Measurements from ENCODE around the gene CLDND2.

CLDND2 gene

DNA sequence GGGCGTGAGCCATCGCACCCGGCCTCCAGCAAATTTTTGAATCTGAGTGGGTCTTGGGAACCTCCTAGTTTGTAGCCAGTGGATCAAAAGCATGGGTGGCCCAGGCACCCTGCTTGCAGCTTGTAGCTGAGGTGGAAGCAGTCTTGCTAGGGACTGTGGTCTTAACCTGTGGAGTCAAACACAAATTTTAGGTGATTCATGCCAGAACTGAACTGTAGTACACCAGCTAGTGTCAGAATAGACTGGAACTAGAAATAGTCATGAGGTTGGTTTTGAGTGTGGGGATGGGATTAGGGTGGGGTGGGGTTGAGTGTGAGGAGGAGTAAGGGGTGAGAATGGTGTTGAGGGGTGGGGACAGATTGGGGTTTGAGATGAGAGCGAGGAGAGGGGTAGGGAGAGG, 13.2 kb upstream of the CLDND2 start:
- H3K27ac ChIP-seq (ENCODE audit: low read depth, low read length) = no peak overlapping the region
- H3K9ac ChIP-seq (ENCODE audit: low read depth in 1 of 2, low read length in 2 of 2) = no peak overlapping the region
- H3K36me3 ChIP-seq (ENCODE audit: control insufficient read depth in 1 of 2, insufficient read depth in 2 of 2, low read length in 2 of 2) = no peaks in the 10 kb centered on the region
- H3K27me3 ChIP-seq (ENCODE audit: control insufficient read depth in 1 of 2, insufficient read depth in 2 of 2, low read length in 2 of 2) = no peaks in the 10 kb centered on the region
- H3K4me3 ChIP-seq (ENCODE audit: low read depth in 1 of 2, low read length in 2 of 2) = no peak overlapping the region
- H3K9me3 ChIP-seq (ENCODE audit: control insufficient read depth in 1 of 2, low read length in 2 of 2) = peaks cover 0 to 5% of the 10 kb centered on the region in 2 donors
- H3K4me1 ChIP-seq (ENCODE audit: control insufficient read depth in 1 of 2, insufficient read depth in 2 of 2, low read length in 2 of 2) = no peaks in the 10 kb centered on the region

DNA sequence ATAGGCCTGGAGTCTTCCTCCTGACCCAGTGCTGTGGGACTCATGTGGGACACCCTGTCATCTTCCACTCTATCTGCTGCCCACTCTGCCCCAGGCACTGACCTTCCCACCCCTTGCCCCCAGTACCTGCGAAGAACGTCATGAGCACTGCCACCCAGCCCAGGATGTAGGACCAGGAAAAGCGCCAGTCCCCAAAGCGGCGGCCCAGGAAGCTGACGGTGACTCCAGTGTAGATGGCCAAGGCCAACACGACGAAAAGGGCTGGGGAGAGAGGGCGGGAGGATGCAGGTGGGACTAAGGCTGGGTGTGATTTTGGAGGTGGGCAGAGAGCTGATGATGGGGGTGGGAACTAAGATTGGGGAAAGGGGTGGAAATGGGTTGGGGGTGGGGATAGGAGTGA, 11.6 kb upstream of the CLDND2 start:
- no peak overlapping the region for H3K4me3 ChIP-seq (ENCODE audit: low read depth in 1 of 2, low read length in 2 of 2)
- H3K9me3 ChIP-seq (ENCODE audit: control insufficient read depth in 1 of 2, low read length in 2 of 2) = peaks cover 0 to 5% of the 10 kb centered on the region in 2 donors
- no peak overlapping the region for H3K9ac ChIP-seq (ENCODE audit: low read depth in 1 of 2, low read length in 2 of 2)
- no peaks in the 10 kb centered on the region for H3K36me3 ChIP-seq (ENCODE audit: control insufficient read depth in 1 of 2, insufficient read depth in 2 of 2, low read length in 2 of 2)
- H3K4me1 ChIP-seq (ENCODE audit: control insufficient read depth in 1 of 2, insufficient read depth in 2 of 2, low read length in 2 of 2) = no peaks in the 10 kb centered on the region
- H3K27ac ChIP-seq (ENCODE audit: low read depth, low read length) = no peak overlapping the region
- H3K27me3 ChIP-seq (ENCODE audit: control insufficient read depth in 1 of 2, insufficient read depth in 2 of 2, low read length in 2 of 2) = no peaks in the 10 kb centered on the region

- H3K9ac ChIP-seq (ENCODE audit: low read depth in 1 of 2, low read length in 2 of 2) = no peak overlapping the region
- H3K36me3 ChIP-seq (ENCODE audit: control insufficient read depth in 1 of 2, insufficient read depth in 2 of 2, low read length in 2 of 2) = no peaks in the 10 kb centered on the region
- no peaks in the 10 kb centered on the region for H3K27me3 ChIP-seq (ENCODE audit: control insufficient read depth in 1 of 2, insufficient read depth in 2 of 2, low read length in 2 of 2)
Measured at GRCh38 chr19:51377422-51377821, 8.6 kb upstream of the CLDND2 start.

DNA sequence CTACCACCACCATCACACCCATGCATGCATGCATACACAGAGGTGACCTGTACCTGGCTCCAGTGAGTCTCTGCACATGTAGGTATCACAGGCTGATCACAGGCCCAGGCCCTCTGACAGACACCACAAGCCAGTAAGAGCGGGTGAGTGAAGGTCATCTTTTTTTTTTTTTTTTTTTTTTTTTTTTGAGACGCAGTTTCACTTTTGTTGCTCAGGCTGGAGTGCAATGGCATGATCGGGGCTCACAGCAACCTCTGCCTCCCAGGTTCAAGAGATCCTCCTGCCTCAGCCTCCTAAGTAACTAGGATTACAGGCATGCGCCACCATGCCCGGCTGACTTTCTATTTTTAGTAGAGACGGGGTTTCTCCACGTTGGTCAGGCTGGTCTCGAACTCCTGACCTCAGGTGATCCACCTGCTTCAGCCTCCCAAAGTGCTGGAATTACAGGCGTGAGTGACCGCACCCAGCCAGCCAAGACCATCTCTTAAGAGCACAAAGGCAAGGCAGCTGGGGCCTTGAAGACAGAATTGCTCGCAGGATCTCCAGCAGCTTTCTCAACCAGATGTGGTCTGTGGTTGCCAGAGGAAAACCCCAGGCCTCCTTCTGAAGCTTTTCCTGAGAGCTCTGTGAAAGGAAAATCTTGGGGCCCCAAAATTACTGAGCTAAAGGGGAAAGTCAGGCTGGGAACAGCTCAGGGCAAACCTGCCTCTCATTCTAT, 6.9 kb upstream of the CLDND2 start:
- Histone ChIP-seq H3K27ac (ENCODE audit: low read depth, low read length) (no peak overlapping the region), H3K9ac (ENCODE audit: low read depth in 1 of 2, low read length in 2 of 2) (no peak overlapping the region), H3K4me1 (ENCODE audit: control insufficient read depth in 1 of 2, insufficient read depth in 2 of 2, low read length in 2 of 2) (no peaks in the 10 kb centered on the region), H3K36me3 (ENCODE audit: control insufficient read depth in 1 of 2, insufficient read depth in 2 of 2, low read length in 2 of 2) (no peaks in the 10 kb centered on the region), H3K27me3 (ENCODE audit: control insufficient read depth in 1 of 2, insufficient read depth in 2 of 2, low read length in 2 of 2) (no peaks in the 10 kb centered on the region), H3K9me3 (ENCODE audit: control insufficient read depth in 1 of 2, low read length in 2 of 2) (no peaks in the 10 kb centered on the region), H3K4me3 (ENCODE audit: low read depth in 1 of 2, low read length in 2 of 2) (no peak overlapping the region)

More at GRCh38 chr19:51377422-51377821, 8.6 kb upstream of the CLDND2 start:
- Histone ChIP-seq H3K27ac (ENCODE audit: low read depth, low read length) (no peak overlapping the region), H3K4me3 (ENCODE audit: low read depth in 1 of 2, low read length in 2 of 2) (no peak overlapping the region), H3K9me3 (ENCODE audit: control insufficient read depth in 1 of 2, low read length in 2 of 2) (peaks cover 0 to 5% of the 10 kb centered on the region in 2 donors), H3K4me1 (ENCODE audit: control insufficient read depth in 1 of 2, insufficient read depth in 2 of 2, low read length in 2 of 2) (no peaks in the 10 kb centered on the region)

DNA sequence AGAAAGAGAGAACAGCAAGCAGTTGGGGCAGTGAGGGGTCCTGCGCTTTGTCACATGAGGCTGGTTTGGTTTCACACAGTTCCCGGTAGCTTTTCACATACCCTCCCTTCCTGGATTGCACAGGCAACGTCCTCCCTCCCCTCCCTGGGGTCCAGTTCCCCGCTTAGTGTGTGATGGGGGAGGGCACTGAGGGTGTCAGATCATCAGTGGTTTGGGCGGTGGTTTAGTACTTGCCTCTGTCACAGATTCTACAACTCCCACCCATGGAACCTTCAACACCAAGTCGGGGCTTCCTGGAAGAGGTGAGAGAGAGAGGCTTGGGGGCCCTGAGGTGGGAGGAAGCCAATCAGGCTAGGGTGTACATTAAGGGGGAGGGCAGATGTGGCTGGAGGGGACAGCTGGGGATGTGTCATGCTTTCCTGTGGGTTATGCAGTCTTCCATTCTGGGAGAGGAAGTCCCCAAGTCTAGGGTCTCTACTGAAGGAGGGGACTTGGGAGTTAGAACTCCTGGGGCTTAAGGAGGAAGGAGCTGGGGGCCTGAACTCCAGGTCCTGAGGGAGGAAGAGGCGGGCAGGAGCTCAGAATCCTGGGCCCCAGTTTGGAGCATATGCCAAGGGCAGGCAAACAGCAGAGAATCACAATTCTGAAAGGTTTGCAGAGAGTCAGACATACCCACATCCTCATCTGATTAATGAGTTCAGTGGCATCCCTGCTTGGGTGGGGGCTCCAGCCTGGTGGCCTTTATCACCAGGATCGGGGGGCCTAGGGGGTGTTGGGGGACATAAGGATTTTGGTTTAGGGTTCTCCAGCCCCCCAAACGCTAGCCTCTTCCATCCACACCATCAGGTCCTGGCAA, 4.1 kb upstream of the CLDND2 start, which contains the start of gene NKG7:
NKG7 (minus strand) TSS at position 6 of the 856 bp plus-strand sequence. CDS start 119 bp downstream, outside the sequence.
- Histone ChIP-seq H3K27me3 (ENCODE audit: control insufficient read depth in 1 of 2, insufficient read depth in 2 of 2, low read length in 2 of 2) (no peaks in the 10 kb centered on the region), H3K27ac (ENCODE audit: low read depth, low read length) (no peak within 1 kb of the TSS), H3K9ac (ENCODE audit: low read depth in 1 of 2, low read length in 2 of 2) (peak within 1 kb of the TSS in 1 of 2 donors; percentile 18), H3K36me3 (ENCODE audit: control insufficient read depth in 1 of 2, insufficient read depth in 2 of 2, low read length in 2 of 2) (no peaks in the 10 kb centered on the region), H3K4me1 (ENCODE audit: control insufficient read depth in 1 of 2, insufficient read depth in 2 of 2, low read length in 2 of 2) (peaks cover 0 to 7% of the 10 kb centered on the region in 2 donors), H3K9me3 (ENCODE audit: control insufficient read depth in 1 of 2, low read length in 2 of 2) (no peaks in the 10 kb centered on the region), H3K4me3 (ENCODE audit: low read depth in 1 of 2, low read length in 2 of 2) (peak within 1 kb of the TSS; percentile 27 to 32)

- peak overlapping the region in 1 of 2 donors; percentile 18 for H3K9ac ChIP-seq (ENCODE audit: low read depth in 1 of 2, low read length in 2 of 2)
- H3K36me3 ChIP-seq (ENCODE audit: control insufficient read depth in 1 of 2, insufficient read depth in 2 of 2, low read length in 2 of 2) = no peaks in the 10 kb centered on the region
- H3K4me1 ChIP-seq (ENCODE audit: control insufficient read depth in 1 of 2, insufficient read depth in 2 of 2, low read length in 2 of 2) = peaks cover 0 to 7% of the 10 kb centered on the region in 2 donors
- H3K27ac ChIP-seq (ENCODE audit: low read depth, low read length) = no peak overlapping the region
- peak overlapping the region; percentile 27 to 32 for H3K4me3 ChIP-seq (ENCODE audit: low read depth in 1 of 2, low read length in 2 of 2)
- H3K27me3 ChIP-seq (ENCODE audit: control insufficient read depth in 1 of 2, insufficient read depth in 2 of 2, low read length in 2 of 2) = no peaks in the 10 kb centered on the region
- H3K9me3 ChIP-seq (ENCODE audit: control insufficient read depth in 1 of 2, low read length in 2 of 2) = no peaks in the 10 kb centered on the region
Measured at GRCh38 chr19:51372021-51372648, 3.3 kb upstream of the CLDND2 start.

GRCh38 chr19:51371186-51371690, 2.4 kb upstream of the CLDND2 start:
- Histone ChIP-seq H3K27me3 (ENCODE audit: control insufficient read depth in 1 of 2, insufficient read depth in 2 of 2, low read length in 2 of 2) (no peaks in the 10 kb centered on the region), H3K9ac (ENCODE audit: low read depth in 1 of 2, low read length in 2 of 2) (peak overlapping the region in 1 of 2 donors; percentile 18), H3K27ac (ENCODE audit: low read depth, low read length) (no peak overlapping the region), H3K36me3 (ENCODE audit: control insufficient read depth in 1 of 2, insufficient read depth in 2 of 2, low read length in 2 of 2) (no peaks in the 10 kb centered on the region), H3K9me3 (ENCODE audit: control insufficient read depth in 1 of 2, low read length in 2 of 2) (no peaks in the 10 kb centered on the region), H3K4me1 (ENCODE audit: control insufficient read depth in 1 of 2, insufficient read depth in 2 of 2, low read length in 2 of 2) (peaks cover 0 to 7% of the 10 kb centered on the region in 2 donors), H3K4me3 (ENCODE audit: low read depth in 1 of 2, low read length in 2 of 2) (peak overlapping the region in 1 of 2 donors; percentile 32)

DNA sequence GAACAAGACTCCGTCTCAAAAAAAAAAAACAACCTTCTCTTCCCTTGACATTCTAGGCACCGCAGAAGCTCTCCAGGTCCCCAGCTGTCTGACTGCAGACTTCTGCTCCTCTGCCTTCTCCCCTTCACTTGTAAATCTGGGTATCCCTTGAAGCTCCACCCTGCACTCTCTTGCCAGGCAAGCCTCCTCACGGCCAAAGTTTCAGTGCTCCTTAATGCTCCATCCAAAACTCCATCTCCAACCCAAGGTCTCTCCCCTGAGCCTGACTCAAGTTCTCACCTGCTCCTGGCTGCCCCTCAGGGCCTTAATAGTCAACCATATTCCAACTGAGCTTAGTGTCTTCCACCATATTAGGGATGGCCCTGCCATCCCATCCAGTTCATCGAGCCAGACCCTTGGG, 1.4 kb upstream of the CLDND2 start:
- H3K27ac ChIP-seq (ENCODE audit: low read depth, low read length) = no peak overlapping the region
- peak overlapping the region in 1 of 2 donors; percentile 35 for H3K4me3 ChIP-seq (ENCODE audit: low read depth in 1 of 2, low read length in 2 of 2)
- H3K36me3 ChIP-seq (ENCODE audit: control insufficient read depth in 1 of 2, insufficient read depth in 2 of 2, low read length in 2 of 2) = no peaks in the 10 kb centered on the region
- H3K4me1 ChIP-seq (ENCODE audit: control insufficient read depth in 1 of 2, insufficient read depth in 2 of 2, low read length in 2 of 2) = peaks cover 0 to 13% of the 10 kb centered on the region in 2 donors
- H3K9ac ChIP-seq (ENCODE audit: low read depth in 1 of 2, low read length in 2 of 2) = no peak overlapping the region
- no peaks in the 10 kb centered on the region for H3K27me3 ChIP-seq (ENCODE audit: control insufficient read depth in 1 of 2, insufficient read depth in 2 of 2, low read length in 2 of 2)
- no peaks in the 10 kb centered on the region for H3K9me3 ChIP-seq (ENCODE audit: control insufficient read depth in 1 of 2, low read length in 2 of 2)

GRCh38 chr19:51367565-51368365, 1.0 kb downstream of the CLDND2 start:
- H3K27ac ChIP-seq (ENCODE audit: low read depth, low read length) = peak overlapping the region; percentile 90
- peak overlapping the region; percentile 96 to 98 for H3K9ac ChIP-seq (ENCODE audit: low read depth in 1 of 2, low read length in 2 of 2)
- H3K36me3 ChIP-seq (ENCODE audit: control insufficient read depth in 1 of 2, insufficient read depth in 2 of 2, low read length in 2 of 2) = no peaks in the 10 kb centered on the region
- peaks cover 9 to 33% of the 10 kb centered on the region in 2 donors for H3K4me1 ChIP-seq (ENCODE audit: control insufficient read depth in 1 of 2, insufficient read depth in 2 of 2, low read length in 2 of 2)
- H3K27me3 ChIP-seq (ENCODE audit: control insufficient read depth in 1 of 2, insufficient read depth in 2 of 2, low read length in 2 of 2) = no peaks in the 10 kb centered on the region
- H3K9me3 ChIP-seq (ENCODE audit: control insufficient read depth in 1 of 2, low read length in 2 of 2) = no peaks in the 10 kb centered on the region
- H3K4me3 ChIP-seq (ENCODE audit: low read depth in 1 of 2, low read length in 2 of 2) = peak overlapping the region; percentile 90 to 95

All from duodenal mucosa (tissue), 2 donors.